Trophoblast cell (in vitro differentiated cells and primary cell): Measurements from ENCODE around the gene LIMCH1.

Source experiments
- DNase-seq, 2 donors: peaks; one replicate each; pipeline ENCODE4 v3.0.0-alpha.2; 2016
- H2AFZ ChIP-seq: 2 replicates; pipeline ENCODE4 v1.6.1; 2013; ENCODE audit warnings: low read length, moderate library complexity, mild to moderate bottlenecking; ENCODE audit not compliant: insufficient read depth, poor library complexity
- H2AK5ac ChIP-seq: 2 replicates; pipeline ENCODE4 v1.6.1; 2013; ENCODE audit warnings: mild to moderate bottlenecking, low read length
- H2BK120ac ChIP-seq: 2 replicates; pipeline ENCODE4 v1.6.1; 2013; ENCODE audit warnings: low read length, mild to moderate bottlenecking, moderate library complexity; ENCODE audit not compliant: insufficient read depth, poor library complexity
- H2BK12ac ChIP-seq: 2 replicates; pipeline ENCODE4 v1.6.1; 2013; ENCODE audit warnings: mild to moderate bottlenecking, low read length, moderate library complexity
- H2BK5ac ChIP-seq: 2 replicates; pipeline ENCODE4 v1.6.1; 2013; ENCODE audit warnings: low read length, low read depth, moderate library complexity, mild to moderate bottlenecking; ENCODE audit not compliant: poor library complexity
- H3K14ac ChIP-seq: 2 replicates; pipeline ENCODE4 v1.6.1; 2013; ENCODE audit warnings: mild to moderate bottlenecking, low read length
- H3K18ac ChIP-seq: 2 replicates; pipeline ENCODE4 v1.6.1; 2013; ENCODE audit warnings: mild to moderate bottlenecking, low read length
- H3K23ac ChIP-seq: 2 replicates; pipeline ENCODE4 v1.6.1; 2013; ENCODE audit warnings: low read length
- H3K27ac ChIP-seq: 2 replicates; pipeline ENCODE4 v1.5.1; 2013; ENCODE audit warnings: low read depth, mild to moderate bottlenecking, inconsistent platforms, low read length, moderate library complexity
- H3K27me3 ChIP-seq: 2 replicates; pipeline ENCODE4 v1.6.1; 2013; ENCODE audit warnings: inconsistent platforms, mild to moderate bottlenecking, low read length, moderate library complexity; ENCODE audit not compliant: insufficient read depth
- H3K36me3 ChIP-seq, 2 experiments: 1 replicate in 1 of 2; 2 replicates in 1 of 2; pipeline ENCODE4 v1.6.1; 2013; ENCODE audit warnings: low read length in 2 of 2, mild to moderate bottlenecking in 2 of 2, moderate library complexity in 1 of 2; ENCODE audit not compliant: insufficient read depth in 2 of 2, control insufficient read depth in 1 of 2
- H3K4ac ChIP-seq: 2 replicates; pipeline ENCODE4 v1.6.1; 2013; ENCODE audit warnings: low read depth, mild to moderate bottlenecking, low read length, moderate library complexity
- H3K4me1 ChIP-seq, 2 experiments: 1 replicate in 1 of 2; 2 replicates in 1 of 2; pipeline ENCODE4 v1.6.1; 2013; ENCODE audit warnings: low read length in 2 of 2, mild to moderate bottlenecking in 2 of 2, moderate library complexity in 1 of 2; ENCODE audit not compliant: insufficient read depth in 2 of 2, control insufficient read depth in 1 of 2
- H3K4me2 ChIP-seq: 2 replicates; pipeline ENCODE4 v1.6.1; 2013; ENCODE audit warnings: inconsistent platforms, mild to moderate bottlenecking, low read length, moderate library complexity
- H3K4me3 ChIP-seq: 2 replicates; pipeline ENCODE4 v1.5.1; 2013; ENCODE audit warnings: mild to moderate bottlenecking, low read depth, low read length, inconsistent platforms
- H3K79me1 ChIP-seq: one replicate; pipeline ENCODE4 v1.6.1; 2013; ENCODE audit warnings: low read length
- H3K79me2 ChIP-seq: 2 replicates; pipeline ENCODE4 v1.6.1; 2013; ENCODE audit warnings: low read length, mild to moderate bottlenecking; ENCODE audit not compliant: control insufficient read depth, insufficient read depth, poor library complexity
- H3K9ac ChIP-seq: 2 replicates; pipeline ENCODE4 v1.6.1; 2013; ENCODE audit warnings: mild to moderate bottlenecking, low read length
- H3K9me3 ChIP-seq: 2 replicates; pipeline ENCODE4 v1.6.1; 2013; ENCODE audit warnings: low read depth, mild to moderate bottlenecking, control low read depth, inconsistent platforms, low read length; ENCODE audit not compliant: insufficient read depth
- H4K12ac ChIP-seq: 2 replicates; pipeline ENCODE4 v1.6.1; 2013; ENCODE audit warnings: low read depth, mild to moderate bottlenecking, low read length, moderate library complexity
- H4K8ac ChIP-seq: 2 replicates; pipeline ENCODE4 v1.6.1; 2013; ENCODE audit warnings: low read depth, mild to moderate bottlenecking, low read length, moderate library complexity
- H4K91ac ChIP-seq: one replicate; pipeline ENCODE4 v1.6.1; 2013; ENCODE audit warnings: low read depth, mild to moderate bottlenecking, low read length, moderate library complexity
- WGBS: extraction: QIAGEN DNeasy Blood & Tissue Kit; methylation state at CpG from one replicate; pipeline ENCODE4 v1.1.7; 2013; ENCODE audit warnings: missing lambda C conversion rate; ENCODE audit not compliant: insufficient read length, insufficient coverage; ENCODE audit errors: extremely low coverage; 5-methylcytosine and 5-hydroxymethylcytosine counted together

LIMCH1 gene

GRCh38 chr4:41559940-41560516, 22.1 kb downstream of the LIMCH1 start:
- Histone ChIP-seq H3K4me2 (no peak overlapping the region), H2AK5ac (no peak overlapping the region), H3K14ac (no peak overlapping the region), H3K4ac (no peak overlapping the region), H2BK12ac (no peak overlapping the region), H2BK120ac (no peak overlapping the region), H3K4me1 (peaks cover 0 to 4% of the 10 kb centered on the region in 2 experiments), H3K79me2 (no peaks in the 10 kb centered on the region), H3K27me3 (no peaks in the 10 kb centered on the region), H3K36me3 (no peaks in the 10 kb centered on the region), H2AFZ (no peak overlapping the region), H4K12ac (no peak overlapping the region), H3K4me3 (no peak overlapping the region), H2BK5ac (no peak overlapping the region), H3K18ac (no peak overlapping the region), H3K23ac (no peak overlapping the region), H3K9me3 (no peaks in the 10 kb centered on the region), H3K9ac (no peak overlapping the region), H3K27ac (no peak overlapping the region), H4K91ac (no peak overlapping the region), H3K79me1 (peaks cover 2% of the 10 kb centered on the region), H4K8ac (no peak overlapping the region)
- WGBS, result no CpG with 5 or more reads among the region's 2 CpGs
- DNase-seq, result no peak

- Histone ChIP-seq H3K9me3 (no peaks in the 10 kb centered on the region), H3K79me1 (peaks cover 2% of the 10 kb centered on the region)
- WGBS, result no CpG with 5 or more reads among the region's 3 CpGs
Observed at GRCh38 chr4:41561244-41561643, 23.3 kb downstream of the LIMCH1 start.

GRCh38 chr4:41567186-41567585, 29.2 kb downstream of the LIMCH1 start:
- H3K79me1 ChIP-seq, result peaks cover 1% of the 10 kb centered on the region
- DNase-seq, result peak in 1 of 2 donors; percentile 22
- WGBS, result no CpG with 5 or more reads among the region's 2 CpGs
- no peak overlapping the region for H3K9ac ChIP-seq
- H2AK5ac ChIP-seq, result no peak overlapping the region
- H3K14ac ChIP-seq, result no peak overlapping the region
- H4K12ac ChIP-seq, result no peak overlapping the region
- no peak overlapping the region for H4K8ac ChIP-seq
- H2AFZ ChIP-seq, result no peak overlapping the region
- H4K91ac ChIP-seq, result no peak overlapping the region
- no peaks in the 10 kb centered on the region for H3K27me3 ChIP-seq
- no peak overlapping the region for H2BK12ac ChIP-seq
- no peak overlapping the region for H2BK5ac ChIP-seq
- H3K4me3 ChIP-seq, result no peak overlapping the region
- H3K27ac ChIP-seq, result no peak overlapping the region
- no peak overlapping the region for H3K18ac ChIP-seq
- no peak overlapping the region for H3K4me2 ChIP-seq
- H3K4me1 ChIP-seq, result no peaks in the 10 kb centered on the region
- no peak overlapping the region for H3K23ac ChIP-seq
- no peaks in the 10 kb centered on the region for H3K36me3 ChIP-seq
- H3K4ac ChIP-seq, result no peak overlapping the region
- H2BK120ac ChIP-seq, result no peak overlapping the region
- H3K9me3 ChIP-seq, result no peaks in the 10 kb centered on the region
- H3K79me2 ChIP-seq, result no peaks in the 10 kb centered on the region

More at GRCh38 chr4:41561244-41561643, 23.3 kb downstream of the LIMCH1 start:
- H4K8ac ChIP-seq, result no peak overlapping the region
- H2BK12ac ChIP-seq, result no peak overlapping the region
- H3K18ac ChIP-seq, result no peak overlapping the region
- H3K14ac ChIP-seq, result no peak overlapping the region
- H2BK120ac ChIP-seq, result no peak overlapping the region
- no peak overlapping the region for H3K23ac ChIP-seq
- H3K36me3 ChIP-seq, result no peaks in the 10 kb centered on the region
- H2BK5ac ChIP-seq, result no peak overlapping the region
- no peaks in the 10 kb centered on the region for H3K79me2 ChIP-seq
- no peak overlapping the region for H3K4ac ChIP-seq
- no peak overlapping the region for H3K9ac ChIP-seq
- no peak for DNase-seq
- H4K91ac ChIP-seq, result no peak overlapping the region
- H3K27ac ChIP-seq, result no peak overlapping the region
- H3K4me1 ChIP-seq, result peaks cover 0 to 4% of the 10 kb centered on the region in 2 experiments
- no peak overlapping the region for H4K12ac ChIP-seq
- H2AK5ac ChIP-seq, result no peak overlapping the region
- H3K4me3 ChIP-seq, result no peak overlapping the region
- no peak overlapping the region for H3K4me2 ChIP-seq
- no peak overlapping the region for H2AFZ ChIP-seq
- no peaks in the 10 kb centered on the region for H3K27me3 ChIP-seq

- H2BK120ac ChIP-seq, result no peak overlapping the region
- DNase-seq, result peak in 1 of 2 donors; percentile 52
Observed at GRCh38 chr4:41568363-41568762, 30.4 kb downstream of the LIMCH1 start.

More at GRCh38 chr4:41568363-41568762, 30.4 kb downstream of the LIMCH1 start:
- Histone ChIP-seq H3K14ac (no peak overlapping the region), H4K91ac (no peak overlapping the region), H3K27me3 (no peaks in the 10 kb centered on the region), H2AFZ (no peak overlapping the region), H2AK5ac (no peak overlapping the region), H3K9ac (no peak overlapping the region), H3K18ac (no peak overlapping the region), H3K36me3 (no peaks in the 10 kb centered on the region), H3K27ac (no peak overlapping the region), H2BK12ac (no peak overlapping the region), H3K79me1 (peaks cover 1% of the 10 kb centered on the region), H3K79me2 (no peaks in the 10 kb centered on the region), H3K9me3 (no peaks in the 10 kb centered on the region), H3K4me2 (no peak overlapping the region), H3K4me3 (no peak overlapping the region), H4K12ac (no peak overlapping the region), H3K4ac (no peak overlapping the region), H4K8ac (no peak overlapping the region), H3K23ac (no peak overlapping the region), H3K4me1 (no peaks in the 10 kb centered on the region), H2BK5ac (no peak overlapping the region)
- no CpG with 5 or more reads among the region's 5 CpGs for WGBS
